PC-3 (cell line): ENCODE measurements around the gene AP5Z1. TPM values are rescaled to one million over a fixed set of nuclear protein-coding genes. Genes with fewer than 3 reads are reported as not detected.

Experiments used
- ATAC-seq: fragments of 200-7000 bp; cut with Tn5 transposase; 2 replicates; pipeline ENCODE4 v1.9.1; 2020; ENCODE audit warnings: mild to moderate bottlenecking, moderate library complexity
- BruUV-seq: library from RNA; stranded (reverse); fragments of 400-500 nt; replicated peaks from 2 replicates; lab custom pipeline; 2021; lab: Mats Ljungman, UMichigan
- CTCF ChIA-PET: fragments of 300-600 bp; sonication (Branson Sonifier 250); formaldehyde crosslinking; loops from one replicate; lab custom pipeline; 2022; ENCODE audit warnings: antibody characterized with exemption; lab: Charles Lee
- POLR2A ChIA-PET: fragments of 300-600 bp; sonication (Branson Sonifier 250); formaldehyde crosslinking; loops from one replicate; lab custom pipeline; 2022; ENCODE audit warnings: antibody characterized with exemption; ENCODE audit not compliant: unreplicated experiment; lab: Charles Lee
- DNase-seq: peaks from one replicate; pipeline ENCODE4 v3.0.0-alpha.2; 2015
- H2AFZ ChIP-seq: fragments of 300-600 bp; sonication (generic); 2 replicates; pipeline ENCODE4 v1.6.0; 2016; ENCODE audit warnings: antibody characterized with exemption, low read length
- H3F3A ChIP-seq: fragments of 300-600 bp; sonication (generic); one replicate; pipeline ENCODE4 v1.6.0; 2017; ENCODE audit warnings: antibody characterized with exemption, low read length, control low read depth, mild to moderate bottlenecking; ENCODE audit not compliant: unreplicated experiment
- H3K27ac ChIP-seq: fragments of 300-600 bp; sonication (generic); 2 replicates; pipeline ENCODE4 v1.5.1; 2016; ENCODE audit warnings: mild to moderate bottlenecking, low read length
- H3K27me3 ChIP-seq: fragments of 300-600 bp; sonication (generic); 2 replicates; pipeline ENCODE4 v1.6.1; 2016; ENCODE audit warnings: low read length, mixed read lengths
- H3K36me3 ChIP-seq: fragments of 300-600 bp; sonication (generic); 2 replicates; pipeline ENCODE4 v1.6.1; 2016; ENCODE audit warnings: low read depth, mixed run types, low read length, mixed read lengths
- H3K4me1 ChIP-seq: fragments of 300-600 bp; sonication (generic); 2 replicates; pipeline ENCODE4 v1.5.1; 2016; ENCODE audit warnings: low read length; ENCODE audit not compliant: insufficient read depth
- H3K4me2 ChIP-seq: fragments of 300-600 bp; sonication (generic); 2 replicates; pipeline ENCODE4 v1.6.0; 2016; ENCODE audit warnings: low read length
- H3K4me3 ChIP-seq: fragments of 300-600 bp; sonication (generic); 2 replicates; pipeline ENCODE4 v1.5.1; 2016; ENCODE audit warnings: mild to moderate bottlenecking, low read length, mixed read lengths
- H3K79me2 ChIP-seq: fragments of 300-600 bp; sonication (generic); 2 replicates; pipeline ENCODE4 v1.6.1; 2017; ENCODE audit warnings: low read length, mixed read lengths
- H3K9ac ChIP-seq: fragments of 300-600 bp; sonication (generic); 2 replicates; pipeline ENCODE4 v1.6.0; 2016; ENCODE audit warnings: mild to moderate bottlenecking, low read length
- H3K9me2 ChIP-seq: fragments of 300-600 bp; sonication (generic); replicated peaks from 2 replicates; pipeline ENCODE4 v1.6.1; 2016; ENCODE audit warnings: mixed run types, low read length, mixed read lengths
- H3K9me3 ChIP-seq: fragments of 300-600 bp; sonication (generic); 2 replicates; pipeline ENCODE4 v1.6.1; 2016; ENCODE audit warnings: low read length, mixed read lengths
- H4K20me1 ChIP-seq: fragments of 300-600 bp; sonication (generic); 2 replicates; pipeline ENCODE4 v1.6.1; 2016; ENCODE audit warnings: low read length, mixed read lengths
- EZH2 ChIP-seq: fragments of 300-600 bp; sonication (generic); IDR thresholded peaks from one replicate; pipeline ENCODE4 v1.6.1; 2017; ENCODE audit warnings: antibody characterized with exemption, mild to moderate bottlenecking, low read length; ENCODE audit not compliant: unreplicated experiment
- EZH2phosphoT487 ChIP-seq: fragments of 300-600 bp; sonication (generic); IDR thresholded peaks from 2 replicates; pipeline ENCODE4 v1.6.1; 2018; ENCODE audit warnings: mild to moderate bottlenecking, antibody characterized with exemption, low read length, borderline replicate concordance
- intact Hi-C: fragments of 100-400 bp; cut with micrococcal nuclease; formaldehyde crosslinking; loops from 2 replicates; pipeline ENCODE4 v1.9.0; 2023
- total RNA-seq: library from RNA; depleted of rRNA; stranded (reverse); fragments of >200 nt; gene quantifications from 2 replicates; pipeline ENCODE4 v1.2.3, GENCODE V29; 2014
- TF ChIP-seq, protein P1 (sequence below): fragments of 300-600 bp; sonication (generic); conservative IDR thresholded peaks from 2 replicates; pipeline ENCODE4 v1.5.1; 2017; ENCODE audit warnings: antibody characterized with exemption, low read depth, mild to moderate bottlenecking, low read length

AP5Z1 gene
- total RNA-seq, 1 experiment from 2014 or later = 36.6 TPM

DNA sequence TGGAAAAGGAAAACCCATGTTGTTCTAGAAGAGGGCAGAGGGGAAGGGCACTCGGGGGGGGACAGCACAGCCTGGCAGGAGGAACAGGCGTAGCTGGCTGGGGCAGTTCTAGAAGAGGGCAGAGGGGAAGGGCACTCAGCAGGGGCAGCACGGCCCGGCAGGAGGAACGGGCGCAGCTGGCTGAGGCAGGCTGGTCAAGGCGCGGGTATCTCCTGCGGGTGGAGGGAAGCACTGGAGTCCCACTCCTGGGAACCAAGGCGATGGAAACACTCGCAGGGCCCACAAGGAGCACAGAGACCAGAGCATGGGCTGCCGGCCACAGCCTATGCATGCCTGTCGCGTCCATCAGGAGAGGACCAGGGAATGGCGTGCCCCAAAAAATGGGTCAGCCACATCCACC, 49.7 kb downstream of the AP5Z1 start:
- ATAC-seq (no peak), DNase-seq (no peak)
- Histone ChIP-seq H3K27ac (no peak overlapping the region), H3K9me2 (no peaks in the 10 kb centered on the region), H4K20me1 (no peaks in the 10 kb centered on the region), H3K4me2 (no peak overlapping the region), H3K9ac (no peak overlapping the region), H3K36me3 (no peaks in the 10 kb centered on the region), H3K4me3 (no peak overlapping the region), H3K27me3 (no peaks in the 10 kb centered on the region), H3K79me2 (no peaks in the 10 kb centered on the region), H3K4me1 (no peaks in the 10 kb centered on the region), H2AFZ (no peak overlapping the region), H3K9me3 (no peaks in the 10 kb centered on the region), H3F3A (no peaks in the 10 kb centered on the region)
- CTCF ChIA-PET = no interaction called here
- TF ChIP-seq EZH2phosphoT487 = no peak
- intact Hi-C loops = no loop called here
- POLR2A ChIA-PET = no interaction called here
- BruUV-seq = no TSS peak

DNA sequence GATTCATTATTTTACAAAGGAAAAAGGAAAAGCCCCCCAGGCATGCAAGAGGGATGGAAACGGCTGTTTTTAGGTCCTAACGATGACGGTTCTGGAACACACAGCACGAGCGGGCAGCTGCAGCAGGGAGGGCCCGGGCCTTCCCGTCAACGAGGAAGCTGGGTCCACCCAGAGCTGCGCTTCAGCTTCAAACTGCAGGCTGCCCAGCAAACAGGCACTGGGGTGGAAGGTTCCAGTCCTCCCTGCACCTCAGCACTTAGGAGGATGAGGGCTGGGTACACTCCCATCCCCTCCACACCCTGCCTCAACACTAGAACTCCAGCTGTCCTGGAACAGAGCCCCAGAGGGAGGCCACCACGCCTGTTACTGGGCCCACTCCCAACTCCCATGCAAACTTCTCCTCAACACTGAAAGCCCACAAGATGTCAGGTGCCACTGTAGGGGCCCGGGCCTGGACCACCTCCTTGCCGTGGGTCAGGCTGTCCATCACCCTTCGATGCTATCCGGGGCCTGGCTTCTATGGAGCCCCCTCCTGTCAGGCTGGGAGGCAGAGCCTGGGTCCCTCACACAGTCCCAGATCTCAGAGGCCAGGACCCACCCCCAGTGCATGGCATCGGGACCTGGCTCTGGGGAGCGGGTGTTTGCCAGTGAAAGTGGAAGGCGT, 53.4 kb downstream of the AP5Z1 start:
- TF ChIP-seq EZH2 (no peak), EZH2phosphoT487 (no peak)
- TF ChIP-seq, protein P1, sequence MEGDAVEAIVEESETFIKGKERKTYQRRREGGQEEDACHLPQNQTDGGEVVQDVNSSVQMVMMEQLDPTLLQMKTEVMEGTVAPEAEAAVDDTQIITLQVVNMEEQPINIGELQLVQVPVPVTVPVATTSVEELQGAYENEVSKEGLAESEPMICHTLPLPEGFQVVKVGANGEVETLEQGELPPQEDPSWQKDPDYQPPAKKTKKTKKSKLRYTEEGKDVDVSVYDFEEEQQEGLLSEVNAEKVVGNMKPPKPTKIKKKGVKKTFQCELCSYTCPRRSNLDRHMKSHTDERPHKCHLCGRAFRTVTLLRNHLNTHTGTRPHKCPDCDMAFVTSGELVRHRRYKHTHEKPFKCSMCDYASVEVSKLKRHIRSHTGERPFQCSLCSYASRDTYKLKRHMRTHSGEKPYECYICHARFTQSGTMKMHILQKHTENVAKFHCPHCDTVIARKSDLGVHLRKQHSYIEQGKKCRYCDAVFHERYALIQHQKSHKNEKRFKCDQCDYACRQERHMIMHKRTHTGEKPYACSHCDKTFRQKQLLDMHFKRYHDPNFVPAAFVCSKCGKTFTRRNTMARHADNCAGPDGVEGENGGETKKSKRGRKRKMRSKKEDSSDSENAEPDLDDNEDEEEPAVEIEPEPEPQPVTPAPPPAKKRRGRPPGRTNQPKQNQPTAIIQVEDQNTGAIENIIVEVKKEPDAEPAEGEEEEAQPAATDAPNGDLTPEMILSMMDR = no peak
- intact Hi-C loops = no loop called here
- Histone ChIP-seq H4K20me1 (no peaks in the 10 kb centered on the region), H3K79me2 (no peaks in the 10 kb centered on the region), H3K9me2 (no peaks in the 10 kb centered on the region), H3K36me3 (no peaks in the 10 kb centered on the region), H3F3A (no peaks in the 10 kb centered on the region), H3K4me1 (no peaks in the 10 kb centered on the region), H3K9me3 (no peaks in the 10 kb centered on the region), H3K27ac (no peak overlapping the region), H3K4me2 (no peak overlapping the region), H3K4me3 (no peak overlapping the region), H3K27me3 (no peaks in the 10 kb centered on the region), H2AFZ (no peak overlapping the region), H3K9ac (no peak overlapping the region)
- ChIA-PET CTCF (no interaction called here), POLR2A (no interaction called here)
- ATAC-seq (no peak), DNase-seq (no peak)
- no TSS peak for BruUV-seq

DNA sequence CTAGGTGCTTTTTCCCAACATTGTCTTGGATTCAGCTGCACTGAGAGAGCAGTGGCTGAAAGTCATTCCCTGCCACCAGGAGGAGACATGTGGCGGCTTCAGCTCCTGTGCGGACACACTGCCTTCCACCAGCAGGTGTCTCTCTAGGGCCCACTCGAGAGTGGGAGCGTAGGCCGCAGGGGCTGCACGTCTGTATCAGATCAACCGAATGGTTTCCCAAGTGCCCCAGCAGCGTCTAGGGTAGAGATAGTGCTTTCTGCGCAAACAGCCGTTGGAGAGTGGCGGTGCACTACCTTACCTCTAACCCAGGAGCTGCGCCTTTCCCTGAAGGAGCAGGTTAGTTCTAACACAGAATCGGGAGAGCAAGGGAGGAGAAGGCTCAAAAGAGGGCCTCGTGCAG, 54.8 kb downstream of the AP5Z1 start:
- Histone ChIP-seq H3K9ac (no peak overlapping the region), H3K27me3 (no peaks in the 10 kb centered on the region), H3K4me2 (no peak overlapping the region), H4K20me1 (no peaks in the 10 kb centered on the region), H3K79me2 (no peaks in the 10 kb centered on the region), H3K36me3 (no peaks in the 10 kb centered on the region), H3K4me3 (no peak overlapping the region), H3K9me2 (no peaks in the 10 kb centered on the region), H3F3A (no peaks in the 10 kb centered on the region), H3K9me3 (no peaks in the 10 kb centered on the region), H3K4me1 (no peaks in the 10 kb centered on the region), H2AFZ (no peak overlapping the region), H3K27ac (no peak overlapping the region)
- ChIA-PET CTCF (interaction anchor here (0.5 kb wide), 1 partner anchor 106 kb away, joined by 3 read pairs; no protein-coding TSS in a partner anchor), POLR2A (no interaction called here)
- intact Hi-C loops = no loop called here
- TF ChIP-seq, protein P1 = peak; percentile 83
- no peak for TF ChIP-seq EZH2phosphoT487
- BruUV-seq = no TSS peak
- ATAC-seq (peak; percentile 84), DNase-seq (peak; percentile 44)
